Gastroesophageal sphincter (tissue), 3 donors: Measurements from ENCODE around the gene KRT15.

Experiments used
- EP300 ChIP-seq: sonication (generic); formaldehyde crosslinking; IDR thresholded peaks from one replicate; pipeline ENCODE4 v1.6.1; 2017; ENCODE audit warnings: antibody characterized with exemption, mild to moderate bottlenecking
- POLR2AphosphoS5 ChIP-seq: sonication (generic); formaldehyde crosslinking; IDR thresholded peaks from one replicate; pipeline ENCODE4 v1.6.1; 2017; ENCODE audit warnings: antibody characterized with exemption
- TF ChIP-seq, protein P1 (sequence below), 4 experiments: fragments of 200-600 bp in 2 of 4; fragments of 450-650 bp in 2 of 4; sonication (generic) in 1 of 4; IDR thresholded peaks; one replicate each; pipeline ENCODE4 v1.5.1; 2017 to 2019; ENCODE audit warnings: antibody characterized with exemption in 4 of 4, mild to moderate bottlenecking in 2 of 4, moderate library complexity in 2 of 4

DNA sequence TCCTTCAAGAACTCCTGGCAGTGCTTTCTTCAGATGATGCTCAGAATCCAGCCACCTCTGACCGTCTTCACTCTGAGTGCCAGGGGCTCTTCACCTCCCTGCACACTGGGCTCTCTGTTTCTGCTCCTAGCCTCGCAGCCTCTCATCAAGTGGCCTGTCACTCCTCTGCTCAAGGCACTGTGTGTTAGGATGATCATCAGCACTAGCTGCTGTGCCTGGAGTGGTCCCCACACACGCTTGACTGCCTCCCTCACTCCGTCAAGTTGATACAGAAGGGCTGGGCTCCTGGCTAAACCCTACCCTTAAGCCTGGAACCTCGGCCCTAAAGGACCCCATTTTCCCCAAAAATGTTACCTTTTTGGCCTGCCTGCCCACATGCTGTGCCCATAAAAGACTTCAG lies 37.6 kb upstream of the KRT15 start:
- TF ChIP-seq, protein P1, sequence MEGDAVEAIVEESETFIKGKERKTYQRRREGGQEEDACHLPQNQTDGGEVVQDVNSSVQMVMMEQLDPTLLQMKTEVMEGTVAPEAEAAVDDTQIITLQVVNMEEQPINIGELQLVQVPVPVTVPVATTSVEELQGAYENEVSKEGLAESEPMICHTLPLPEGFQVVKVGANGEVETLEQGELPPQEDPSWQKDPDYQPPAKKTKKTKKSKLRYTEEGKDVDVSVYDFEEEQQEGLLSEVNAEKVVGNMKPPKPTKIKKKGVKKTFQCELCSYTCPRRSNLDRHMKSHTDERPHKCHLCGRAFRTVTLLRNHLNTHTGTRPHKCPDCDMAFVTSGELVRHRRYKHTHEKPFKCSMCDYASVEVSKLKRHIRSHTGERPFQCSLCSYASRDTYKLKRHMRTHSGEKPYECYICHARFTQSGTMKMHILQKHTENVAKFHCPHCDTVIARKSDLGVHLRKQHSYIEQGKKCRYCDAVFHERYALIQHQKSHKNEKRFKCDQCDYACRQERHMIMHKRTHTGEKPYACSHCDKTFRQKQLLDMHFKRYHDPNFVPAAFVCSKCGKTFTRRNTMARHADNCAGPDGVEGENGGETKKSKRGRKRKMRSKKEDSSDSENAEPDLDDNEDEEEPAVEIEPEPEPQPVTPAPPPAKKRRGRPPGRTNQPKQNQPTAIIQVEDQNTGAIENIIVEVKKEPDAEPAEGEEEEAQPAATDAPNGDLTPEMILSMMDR (IDR thresholded peaks at IDR 0.05), result no peak
- no peak for TF ChIP-seq EP300
- TF ChIP-seq POLR2AphosphoS5, result no peak
